Measurements from ENCODE around the gene AGTR1. TPM values are rescaled to one million over a fixed set of nuclear protein-coding genes. Genes with fewer than 3 reads are reported as not detected.

The AGTR1 gene
- total RNA-seq, 8 experiments from 2014 or later = 0.11 to 30.1 (median 0.59) TPM

DNA sequence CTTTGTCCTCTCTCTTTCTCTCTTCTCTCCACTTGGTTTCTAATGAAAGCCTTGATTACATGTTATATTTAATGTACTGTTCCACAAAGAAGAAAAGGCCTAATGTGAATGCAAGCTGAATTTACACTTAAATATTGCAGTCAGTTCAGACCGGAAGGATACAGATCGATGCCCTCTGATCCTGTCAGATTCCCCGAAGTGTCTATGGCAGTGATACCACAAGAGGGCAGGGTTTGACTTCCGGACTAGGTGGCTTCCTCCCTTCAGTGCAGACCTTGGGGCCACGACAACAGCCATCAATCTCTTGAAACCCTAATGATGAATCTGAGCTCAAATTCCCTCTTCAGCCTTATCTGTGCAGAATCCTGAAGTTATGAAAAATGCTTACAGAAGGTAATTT, 29.5 kb downstream of the AGTR1 start:
- no peak overlapping the region for H3K4me3 ChIP-seq
- no peak overlapping the region for H3K27ac ChIP-seq
- no peaks in the 10 kb centered on the region for H3K4me1 ChIP-seq (replicated peaks in 1 of 2)
- WGBS, 10 experiments = 27 to 73% (median 33%) methylated on average over 1 to 5 of the region's 5 CpGs; no CpG with 5 or more reads in 3 of the 10 experiments
- in situ Hi-C loops (cut with MboI; ENCODE audit: low pct_unique_long_range_greater_than_20kb in 2 of 9, low sequenced_read_pairs in 9 of 9, unreplicated experiment in 9 of 9) = loop anchor here in 1 of 9 experiments (10.0 kb wide), 1 partner anchor 218 kb away; no protein-coding TSS in a partner anchor
- peak; percentile 53 to 86 (median 74) for ATAC-seq (replicated peaks in 6 of 8)

DNA sequence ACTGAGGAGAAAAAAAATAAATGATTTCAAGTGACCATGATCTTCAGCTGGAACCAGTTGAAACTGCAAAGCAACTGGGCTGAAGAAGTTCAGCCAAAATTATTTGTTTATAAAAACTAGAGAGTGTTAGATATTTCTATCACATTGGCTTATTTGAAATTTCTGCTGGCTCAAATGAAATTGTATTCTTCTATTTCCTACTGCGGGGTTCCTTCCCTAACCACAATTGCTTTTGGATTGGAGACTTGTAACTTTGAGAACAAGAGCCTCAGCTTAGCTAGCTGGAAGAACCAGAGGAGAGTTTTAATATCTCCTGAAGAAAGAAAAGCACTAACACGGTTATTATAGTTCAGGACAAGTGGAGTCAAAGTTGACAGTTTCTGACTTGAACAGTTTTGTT, 31.1 kb downstream of the AGTR1 start:
- no peak for ATAC-seq (replicated peaks in 6 of 8)
- Histone ChIP-seq H3K4me1 (replicated peaks in 1 of 2) (no peaks in the 10 kb centered on the region), H3K4me3 (no peak overlapping the region), H3K27ac (no peak overlapping the region)
- 10 to 95% (median 62%) methylated on average over 1 to 2 of the region's 2 CpGs; no CpG with 5 or more reads in 2 of the 10 experiments for WGBS, 10 experiments
- in situ Hi-C loops (cut with MboI; ENCODE audit: low pct_unique_long_range_greater_than_20kb in 2 of 9, low sequenced_read_pairs in 9 of 9, unreplicated experiment in 9 of 9) = loop anchor here in 1 of 9 experiments (10.0 kb wide), 1 partner anchor 216 kb away; no protein-coding TSS in a partner anchor

DNA sequence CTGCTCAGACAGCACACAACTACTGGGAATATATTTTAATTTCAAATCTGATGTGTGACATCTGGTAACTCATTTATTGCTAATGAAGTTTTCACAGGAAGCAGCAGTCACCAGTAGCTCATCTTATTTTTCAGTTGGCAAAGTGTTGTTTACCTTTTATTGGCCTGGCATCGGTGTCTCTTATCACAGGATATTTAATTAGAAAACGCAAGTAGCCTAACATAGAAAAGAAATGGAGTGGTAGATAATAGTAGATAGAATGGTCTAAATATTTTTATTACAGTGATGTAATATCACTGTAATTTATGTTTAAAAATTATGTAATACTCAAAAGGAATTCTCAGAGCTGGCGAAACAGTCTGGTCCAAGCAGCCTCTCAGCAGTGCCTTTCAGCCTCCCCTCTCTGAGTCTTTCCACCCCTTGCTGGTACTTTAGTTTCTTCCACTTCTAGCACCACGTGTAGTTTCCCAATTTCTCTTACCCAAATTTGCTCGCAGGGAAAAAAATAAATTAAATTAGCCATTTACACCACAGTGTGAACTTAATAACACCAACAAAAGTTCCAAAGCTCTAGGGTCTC, 31.9 kb downstream of the AGTR1 start:
- Histone ChIP-seq H3K4me1 (replicated peaks in 1 of 2) (no peaks in the 10 kb centered on the region), H3K4me3 (no peak overlapping the region), H3K27ac (no peak overlapping the region)
- WGBS, 10 experiments = 24 to 100% (median 58%) methylated on average over 3 to 5 of the region's 5 CpGs; no CpG with 5 or more reads in 1 of the 10 experiments
- in situ Hi-C loops (cut with MboI; ENCODE audit: low pct_unique_long_range_greater_than_20kb in 2 of 9, low sequenced_read_pairs in 9 of 9, unreplicated experiment in 9 of 9) = loop anchor here in 2 of 9 experiments (10.0 kb wide), 1 partner anchor 215 kb away; no protein-coding TSS in a partner anchor
- no peak for ATAC-seq (replicated peaks in 6 of 8)

DNA sequence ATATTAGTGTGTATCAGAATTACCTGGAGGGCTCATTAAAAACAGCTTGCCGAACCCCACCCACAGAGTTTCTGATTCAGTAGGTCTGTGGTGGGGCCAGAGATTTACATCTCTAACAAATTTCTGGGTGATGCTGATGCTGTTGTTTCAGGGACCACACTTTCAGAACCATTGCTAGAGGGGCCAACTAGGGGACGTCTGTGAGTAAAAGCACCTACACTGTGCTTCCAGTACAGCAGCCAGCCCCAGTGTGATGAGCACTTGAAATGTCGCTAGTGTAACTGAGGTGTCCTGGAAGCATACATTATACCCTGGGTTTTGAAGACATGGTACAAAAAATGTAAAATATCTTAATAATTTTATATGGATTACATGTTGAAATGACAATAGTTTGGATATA, 33.0 kb downstream of the AGTR1 start:
- ATAC-seq (replicated peaks in 6 of 8) = no peak
- WGBS, 10 experiments = 72 to 100% (median 85%) methylated on average over 1 to 3 of the region's 3 CpGs; no CpG with 5 or more reads in 3 of the 10 experiments
- in situ Hi-C loops (cut with MboI; ENCODE audit: low pct_unique_long_range_greater_than_20kb in 2 of 9, low sequenced_read_pairs in 9 of 9, unreplicated experiment in 9 of 9) = loop anchor here in 1 of 9 experiments (10.0 kb wide), 1 partner anchor 214 kb away; no protein-coding TSS in a partner anchor

DNA sequence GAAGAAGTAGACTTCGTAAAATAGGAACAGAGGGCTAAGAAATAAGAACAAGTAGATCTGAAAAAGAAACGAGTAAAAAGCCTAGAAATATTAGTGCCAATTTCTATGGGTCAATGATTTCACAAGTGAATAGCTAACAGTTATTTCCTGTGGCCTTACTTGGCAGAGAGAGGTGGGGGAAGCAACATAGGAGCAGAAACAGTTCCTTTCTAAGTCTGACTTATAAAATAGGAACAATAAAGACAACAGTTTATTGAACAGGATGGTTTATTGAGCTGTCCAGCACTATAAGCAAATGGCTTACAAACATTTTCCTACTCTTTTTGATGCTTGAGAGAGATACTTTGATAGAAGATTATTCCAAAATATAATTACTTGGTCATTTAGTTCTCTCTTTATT, 37.9 kb downstream of the AGTR1 start:
- Histone ChIP-seq H3K4me1 (replicated peaks in 1 of 2) (peaks cover 0 to 3% of the 10 kb centered on the region in 2 donors), H3K4me3 (no peak overlapping the region), H3K27ac (no peak overlapping the region)
- 17 to 69% (median 48%) methylated on average over 1 to 2 of the region's 2 CpGs for WGBS, 10 experiments
- ATAC-seq (replicated peaks in 6 of 8) = no peak
- in situ Hi-C loops (cut with MboI; ENCODE audit: low pct_unique_long_range_greater_than_20kb in 2 of 9, low sequenced_read_pairs in 9 of 9, unreplicated experiment in 9 of 9) = loop anchor here in 1 of 9 experiments (10.0 kb wide), 1 partner anchor 209 kb away; no protein-coding TSS in a partner anchor

More for the DNA sequence above, 33.0 kb downstream of the AGTR1 start:
- Histone ChIP-seq H3K4me1 (replicated peaks in 1 of 2) (no peaks in the 10 kb centered on the region), H3K4me3 (no peak overlapping the region), H3K27ac (no peak overlapping the region)

DNA sequence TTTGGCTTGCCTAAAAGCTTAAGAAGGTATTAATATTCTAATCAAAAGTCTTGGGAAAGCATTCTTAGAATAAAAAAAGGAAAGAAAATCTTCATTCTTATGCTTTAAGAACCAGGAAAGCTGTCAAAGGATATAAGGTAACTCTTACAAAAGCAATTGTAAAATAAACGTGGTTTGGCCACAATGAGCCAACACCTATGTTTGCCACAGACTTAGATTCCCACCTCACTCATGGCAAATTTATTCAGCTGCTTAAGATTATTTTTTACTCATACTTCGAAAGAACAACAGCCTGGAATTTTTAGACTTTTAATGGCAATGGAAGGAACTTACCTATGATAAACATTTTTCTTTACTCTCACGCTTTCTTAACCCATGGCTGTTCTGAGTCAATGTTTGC, 38.4 kb downstream of the AGTR1 start:
- H3K4me1 ChIP-seq (replicated peaks in 1 of 2) = peaks cover 0 to 3% of the 10 kb centered on the region in 2 donors
- 73 to 100% (median 88%) methylated on average over 1 to 3 of the region's 3 CpGs for WGBS, 10 experiments
- in situ Hi-C loops (cut with MboI; ENCODE audit: low pct_unique_long_range_greater_than_20kb in 2 of 9, low sequenced_read_pairs in 9 of 9, unreplicated experiment in 9 of 9) = loop anchor here in 1 of 9 experiments (10.0 kb wide), 1 partner anchor 209 kb away; no protein-coding TSS in a partner anchor
- ATAC-seq (replicated peaks in 6 of 8) = no peak
- no peak overlapping the region for H3K27ac ChIP-seq
- no peak overlapping the region for H3K4me3 ChIP-seq

DNA sequence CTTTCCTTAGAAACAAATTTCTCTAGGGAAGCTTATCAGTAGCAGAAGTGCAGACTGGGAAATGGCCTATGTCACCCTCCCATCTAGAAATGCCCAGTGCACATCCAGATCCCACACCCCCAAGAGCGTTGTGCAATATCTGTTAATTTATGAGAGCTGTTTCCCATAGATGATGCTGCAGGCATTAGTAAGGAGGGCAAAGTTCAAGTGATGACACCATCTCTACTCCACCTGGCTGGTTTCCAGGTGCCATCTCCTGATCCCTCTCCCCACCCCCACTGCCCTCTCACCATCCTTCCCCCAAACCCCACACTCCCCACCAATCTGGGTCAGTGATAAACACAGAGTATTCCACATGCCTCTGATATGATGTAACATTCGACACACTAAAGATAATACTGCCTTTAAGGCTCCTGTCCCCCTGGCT, 39.4 kb downstream of the AGTR1 start:
- in situ Hi-C loops (cut with MboI; ENCODE audit: low pct_unique_long_range_greater_than_20kb in 2 of 9, low sequenced_read_pairs in 9 of 9, unreplicated experiment in 9 of 9) = loop anchor here in 1 of 9 experiments (10.0 kb wide), 1 partner anchor 208 kb away; no protein-coding TSS in a partner anchor
- Histone ChIP-seq H3K4me1 (replicated peaks in 1 of 2) (peaks cover 3 to 6% of the 10 kb centered on the region in 2 donors), H3K27ac (no peak overlapping the region), H3K4me3 (no peak overlapping the region)
- WGBS, 10 experiments = 20 to 100% methylated on average over 1 of the region's 2 CpGs; no CpG with 5 or more reads in 8 of the 10 experiments
- ATAC-seq (replicated peaks in 6 of 8) = peak; percentile 20 to 95 (median 74)

DNA sequence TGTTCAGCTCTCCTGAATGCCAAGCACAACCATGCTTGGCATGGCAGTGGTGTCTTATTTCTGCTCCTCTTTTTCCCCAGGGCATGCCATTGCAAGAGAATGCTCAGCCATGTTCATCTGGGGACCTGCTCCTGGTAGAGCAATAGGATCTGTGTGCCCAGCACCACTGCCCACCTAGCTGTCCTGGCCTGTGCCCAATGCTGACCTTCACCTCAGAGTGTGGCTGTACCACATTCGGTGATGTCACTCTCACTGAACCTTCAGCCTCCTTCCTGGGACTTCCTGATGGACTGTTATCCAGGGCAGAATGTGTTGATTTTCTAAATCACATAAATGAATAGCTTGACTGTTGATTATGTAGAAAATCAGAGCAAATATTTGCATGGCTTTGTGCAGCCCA, 42.0 kb downstream of the AGTR1 start:
- WGBS, 10 experiments = 91 to 100% methylated on average over 1 of the region's 1 CpG; no CpG with 5 or more reads in 8 of the 10 experiments
- in situ Hi-C loops (cut with MboI; ENCODE audit: low pct_unique_long_range_greater_than_20kb in 2 of 9, low sequenced_read_pairs in 9 of 9, unreplicated experiment in 9 of 9) = loop anchor here in 1 of 9 experiments (10.0 kb wide), 1 partner anchor 205 kb away; no protein-coding TSS in a partner anchor
- Histone ChIP-seq H3K27ac (no peak overlapping the region), H3K4me3 (no peak overlapping the region), H3K4me1 (replicated peaks in 1 of 2) (peaks cover 6% of the 10 kb centered on the region in 2 donors)
- ATAC-seq (replicated peaks in 6 of 8) = peak in 1 of 8 experiments; percentile 44

DNA sequence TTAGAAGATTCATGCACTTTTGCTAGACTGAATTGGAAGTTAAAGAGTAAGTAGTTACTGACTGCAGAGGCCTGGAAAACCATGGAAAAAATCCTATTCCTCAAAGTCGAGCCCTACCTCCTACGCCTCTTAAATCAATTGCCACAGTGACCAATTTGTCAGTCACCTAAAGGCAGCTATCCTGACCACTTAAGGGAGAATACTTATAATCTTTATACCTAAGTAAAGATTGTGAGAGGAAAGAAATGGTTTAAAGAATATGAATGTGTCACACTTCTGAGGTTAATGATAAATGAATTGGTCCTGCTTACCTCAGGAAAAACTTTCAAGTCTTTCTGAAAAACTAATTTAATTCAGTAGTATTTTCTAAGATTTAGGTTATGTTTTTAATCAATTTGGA, 42.6 kb downstream of the AGTR1 start:
- no peak for ATAC-seq (replicated peaks in 6 of 8)
- peaks cover 6% of the 10 kb centered on the region in 2 donors for H3K4me1 ChIP-seq (replicated peaks in 1 of 2)
- H3K4me3 ChIP-seq = no peak overlapping the region
- in situ Hi-C loops (cut with MboI; ENCODE audit: low pct_unique_long_range_greater_than_20kb in 2 of 9, low sequenced_read_pairs in 9 of 9, unreplicated experiment in 9 of 9) = no loop called here
- no peak overlapping the region for H3K27ac ChIP-seq
- 50 to 100% (median 90%) methylated on average over 2 of the region's 2 CpGs; no CpG with 5 or more reads in 2 of the 10 experiments for WGBS, 10 experiments

DNA sequence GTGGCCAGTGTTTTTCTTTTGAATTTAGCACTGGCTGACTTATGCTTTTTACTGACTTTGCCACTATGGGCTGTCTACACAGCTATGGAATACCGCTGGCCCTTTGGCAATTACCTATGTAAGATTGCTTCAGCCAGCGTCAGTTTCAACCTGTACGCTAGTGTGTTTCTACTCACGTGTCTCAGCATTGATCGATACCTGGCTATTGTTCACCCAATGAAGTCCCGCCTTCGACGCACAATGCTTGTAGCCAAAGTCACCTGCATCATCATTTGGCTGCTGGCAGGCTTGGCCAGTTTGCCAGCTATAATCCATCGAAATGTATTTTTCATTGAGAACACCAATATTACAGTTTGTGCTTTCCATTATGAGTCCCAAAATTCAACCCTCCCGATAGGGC, 43.5 kb downstream of the AGTR1 start:
- no peak for ATAC-seq (replicated peaks in 6 of 8)
- peaks cover 6% of the 10 kb centered on the region in 2 donors for H3K4me1 ChIP-seq (replicated peaks in 1 of 2)
- no peak overlapping the region for H3K27ac ChIP-seq
- no peak overlapping the region for H3K4me3 ChIP-seq
- in situ Hi-C loops (cut with MboI; ENCODE audit: low pct_unique_long_range_greater_than_20kb in 2 of 9, low sequenced_read_pairs in 9 of 9, unreplicated experiment in 9 of 9) = no loop called here
- WGBS, 10 experiments = 84 to 100% (median 94%) methylated on average over 1 to 10 of the region's 10 CpGs

DNA sequence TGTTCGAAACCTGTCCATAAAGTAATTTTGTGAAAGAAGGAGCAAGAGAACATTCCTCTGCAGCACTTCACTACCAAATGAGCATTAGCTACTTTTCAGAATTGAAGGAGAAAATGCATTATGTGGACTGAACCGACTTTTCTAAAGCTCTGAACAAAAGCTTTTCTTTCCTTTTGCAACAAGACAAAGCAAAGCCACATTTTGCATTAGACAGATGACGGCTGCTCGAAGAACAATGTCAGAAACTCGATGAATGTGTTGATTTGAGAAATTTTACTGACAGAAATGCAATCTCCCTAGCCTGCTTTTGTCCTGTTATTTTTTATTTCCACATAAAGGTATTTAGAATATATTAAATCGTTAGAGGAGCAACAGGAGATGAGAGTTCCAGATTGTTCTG, 44.4 kb downstream of the AGTR1 start:
- in situ Hi-C loops (cut with MboI; ENCODE audit: low pct_unique_long_range_greater_than_20kb in 2 of 9, low sequenced_read_pairs in 9 of 9, unreplicated experiment in 9 of 9) = no loop called here
- WGBS, 10 experiments = 5 to 92% (median 28%) methylated on average over 1 to 6 of the region's 6 CpGs; no CpG with 5 or more reads in 1 of the 10 experiments
- Histone ChIP-seq H3K27ac (no peak overlapping the region), H3K4me1 (replicated peaks in 1 of 2) (peaks cover 5 to 6% of the 10 kb centered on the region in 2 donors), H3K4me3 (no peak overlapping the region)
- ATAC-seq (replicated peaks in 6 of 8) = peak in 5 of 8 experiments; percentile 50 to 57 (median 54)

DNA sequence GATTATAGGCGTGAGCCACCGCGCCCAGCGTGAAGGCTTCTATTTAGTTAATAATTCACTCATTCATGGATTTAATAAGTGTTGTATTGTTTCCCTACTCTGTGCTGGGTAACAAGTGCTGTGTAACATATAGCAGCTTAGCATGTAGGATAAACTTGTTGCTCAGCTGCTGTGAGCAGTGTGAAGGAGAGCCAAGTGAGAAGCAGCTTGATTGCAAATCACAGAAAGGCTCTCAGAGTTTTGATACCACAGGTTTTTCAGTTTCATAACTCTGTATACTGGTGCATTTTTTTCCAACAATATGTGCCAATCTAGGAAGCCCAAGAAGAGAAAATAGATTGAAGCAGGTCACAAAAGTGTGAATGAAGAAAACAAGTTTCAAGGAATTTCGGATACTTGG, 48.4 kb downstream of the AGTR1 start:
- Histone ChIP-seq H3K4me3 (no peak overlapping the region), H3K27ac (no peak overlapping the region), H3K4me1 (replicated peaks in 1 of 2) (peaks cover 6 to 10% of the 10 kb centered on the region in 2 donors)
- 78 to 100% (median 100%) methylated on average over 1 to 5 of the region's 5 CpGs; no CpG with 5 or more reads in 1 of the 10 experiments for WGBS, 10 experiments
- ATAC-seq (replicated peaks in 6 of 8) = no peak
- in situ Hi-C loops (cut with MboI; ENCODE audit: low pct_unique_long_range_greater_than_20kb in 2 of 9, low sequenced_read_pairs in 9 of 9, unreplicated experiment in 9 of 9) = no loop called here

DNA sequence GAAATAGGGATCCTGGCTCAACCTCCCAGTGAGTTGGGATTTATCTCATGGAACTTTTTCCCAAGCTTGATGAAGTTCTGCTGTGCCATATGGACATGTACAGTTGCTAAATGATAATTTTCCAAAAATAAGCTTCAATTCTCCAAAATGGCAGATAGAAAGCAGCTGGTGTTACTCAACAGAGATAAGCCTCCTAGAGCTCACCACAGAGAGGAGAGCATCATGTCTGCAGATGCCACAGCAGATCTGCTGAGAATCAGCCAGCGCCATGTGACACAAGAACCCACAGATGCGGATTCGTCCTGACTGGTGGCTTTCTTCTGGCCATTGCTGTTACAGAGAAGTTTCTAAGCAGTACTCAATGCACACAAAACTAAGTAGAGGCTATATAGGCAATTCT, 50.6 kb downstream of the AGTR1 start:
- in situ Hi-C loops (cut with MboI; ENCODE audit: low pct_unique_long_range_greater_than_20kb in 2 of 9, low sequenced_read_pairs in 9 of 9, unreplicated experiment in 9 of 9) = no loop called here
- WGBS, 10 experiments = 0 to 46% (median 20%) methylated on average over 1 to 3 of the region's 3 CpGs; no CpG with 5 or more reads in 5 of the 10 experiments
- ATAC-seq (replicated peaks in 6 of 8) = no peak

More for the DNA sequence above, 50.6 kb downstream of the AGTR1 start:
- Histone ChIP-seq H3K4me3 (no peak overlapping the region), H3K27ac (no peak overlapping the region), H3K4me1 (replicated peaks in 1 of 2) (peaks cover 0 to 6% of the 10 kb centered on the region in 2 donors)

Data from motor neuron (in vitro differentiated cells).